ENCODE data around the gene PVRIG. TPM values are rescaled to one million over a fixed set of nuclear protein-coding genes. Genes with fewer than 3 reads are reported as not detected.

PVRIG gene
- total RNA-seq, 1 experiment from 2014 or later: 1.1 TPM

DNA sequence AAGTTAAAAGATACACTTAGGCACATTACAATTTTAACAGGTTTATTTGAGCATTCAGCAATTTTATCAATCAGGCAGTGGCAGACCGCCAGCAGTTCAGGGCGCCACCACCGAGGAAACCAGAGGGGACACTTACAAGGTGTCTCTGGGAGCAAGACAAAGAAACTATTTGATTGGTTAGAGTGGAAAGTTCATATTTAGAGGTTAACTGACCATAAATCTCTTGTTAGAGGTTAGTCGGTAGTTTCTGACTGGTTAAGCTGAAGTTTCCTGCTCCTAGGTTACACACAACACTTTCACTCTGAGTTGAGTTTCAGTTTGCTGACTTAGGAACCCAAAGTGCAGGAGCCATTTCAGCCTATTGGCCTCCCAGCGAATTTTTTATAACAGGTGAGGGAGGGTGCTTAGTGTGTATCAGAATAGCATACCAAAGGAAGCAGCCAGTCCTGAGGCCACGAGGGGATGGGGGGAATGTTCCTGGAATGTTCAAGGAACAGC, 10.8 kb upstream of the PVRIG start:
- no peak overlapping the region for H3K4me2 ChIP-seq
- H3K27ac ChIP-seq: no peak overlapping the region
- H3K4me1 ChIP-seq (replicated peaks; ENCODE audit: insufficient read depth): peaks cover 6% of the 10 kb centered on the region; the same call in 1 of the 2 replicates
- no peaks in the 10 kb centered on the region for H4K20me1 ChIP-seq (ENCODE audit: insufficient read depth)
- H3K27me3 ChIP-seq (ENCODE audit: insufficient read depth, low read depth): no peaks in the 10 kb centered on the region
- H3K4me3 ChIP-seq: no peak overlapping the region
- H3K36me3 ChIP-seq (ENCODE audit: low read depth): no peaks in the 10 kb centered on the region
- ChIA-PET POLR2A (ENCODE audit: unreplicated experiment) (no interaction called here), CTCF (no interaction called here)
- DNase-seq: no peak
- H3F3A ChIP-seq (ENCODE audit: insufficient read depth, low read depth): peaks cover 3% of the 10 kb centered on the region; the same call in 1 of the 2 replicates
- intact Hi-C loops (cut with micrococcal nuclease; ENCODE audit: unreplicated experiment): no loop called here
- H3K79me2 ChIP-seq (ENCODE audit: low read depth): no peaks in the 10 kb centered on the region
- no peaks in the 10 kb centered on the region for H3K9me3 ChIP-seq (ENCODE audit: insufficient read depth, low read depth)
- H2AFZ ChIP-seq: no peak overlapping the region
- TF ChIP-seq, protein P1, sequence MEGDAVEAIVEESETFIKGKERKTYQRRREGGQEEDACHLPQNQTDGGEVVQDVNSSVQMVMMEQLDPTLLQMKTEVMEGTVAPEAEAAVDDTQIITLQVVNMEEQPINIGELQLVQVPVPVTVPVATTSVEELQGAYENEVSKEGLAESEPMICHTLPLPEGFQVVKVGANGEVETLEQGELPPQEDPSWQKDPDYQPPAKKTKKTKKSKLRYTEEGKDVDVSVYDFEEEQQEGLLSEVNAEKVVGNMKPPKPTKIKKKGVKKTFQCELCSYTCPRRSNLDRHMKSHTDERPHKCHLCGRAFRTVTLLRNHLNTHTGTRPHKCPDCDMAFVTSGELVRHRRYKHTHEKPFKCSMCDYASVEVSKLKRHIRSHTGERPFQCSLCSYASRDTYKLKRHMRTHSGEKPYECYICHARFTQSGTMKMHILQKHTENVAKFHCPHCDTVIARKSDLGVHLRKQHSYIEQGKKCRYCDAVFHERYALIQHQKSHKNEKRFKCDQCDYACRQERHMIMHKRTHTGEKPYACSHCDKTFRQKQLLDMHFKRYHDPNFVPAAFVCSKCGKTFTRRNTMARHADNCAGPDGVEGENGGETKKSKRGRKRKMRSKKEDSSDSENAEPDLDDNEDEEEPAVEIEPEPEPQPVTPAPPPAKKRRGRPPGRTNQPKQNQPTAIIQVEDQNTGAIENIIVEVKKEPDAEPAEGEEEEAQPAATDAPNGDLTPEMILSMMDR (conservative IDR thresholded peaks at IDR 0.05): no peak
- TF ChIP-seq EZH2 (IDR thresholded peaks at IDR 0.05; ENCODE audit: low read depth): no peak
- no TSS peak for BruUV-seq (replicated peaks)
- H3K9me2 ChIP-seq (ENCODE audit: insufficient read depth): no peaks in the 10 kb centered on the region

DNA sequence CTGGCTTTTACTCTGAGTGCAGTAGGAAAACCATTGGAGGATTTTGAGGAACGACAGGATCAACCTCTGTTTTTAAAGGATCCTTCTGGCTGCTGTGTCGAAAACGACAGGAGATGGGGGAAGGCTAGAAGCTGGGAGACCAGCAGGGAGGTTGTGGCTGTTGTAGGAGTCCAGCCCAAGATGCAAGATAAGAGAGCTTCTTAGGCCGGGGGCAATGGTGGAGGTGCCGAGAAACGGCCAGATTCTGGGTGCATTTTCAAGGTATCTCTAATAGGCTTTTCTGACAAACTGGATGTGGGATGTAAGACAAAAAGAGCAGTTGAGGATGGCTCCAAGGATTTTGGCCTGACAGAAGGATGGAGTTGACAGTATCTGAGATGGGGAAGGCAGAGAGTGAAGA, 10.3 kb upstream of the PVRIG start:
- Histone ChIP-seq H3K9me3 (ENCODE audit: insufficient read depth, low read depth) (no peaks in the 10 kb centered on the region), H3K4me2 (no peak overlapping the region), H3K27me3 (ENCODE audit: insufficient read depth, low read depth) (no peaks in the 10 kb centered on the region), H3K4me1 (replicated peaks; ENCODE audit: insufficient read depth) (peaks cover 6% of the 10 kb centered on the region; the same call in 1 of the 2 replicates), H3K79me2 (ENCODE audit: low read depth) (no peaks in the 10 kb centered on the region), H3K4me3 (no peak overlapping the region), H3K9me2 (ENCODE audit: insufficient read depth) (no peaks in the 10 kb centered on the region), H3K27ac (no peak overlapping the region), H3K36me3 (ENCODE audit: low read depth) (no peaks in the 10 kb centered on the region), H3F3A (ENCODE audit: insufficient read depth, low read depth) (peaks cover 3% of the 10 kb centered on the region; the same call in 1 of the 2 replicates), H4K20me1 (ENCODE audit: insufficient read depth) (no peaks in the 10 kb centered on the region), H2AFZ (no peak overlapping the region)
- no TSS peak for BruUV-seq (replicated peaks)
- POLR2A ChIA-PET (ENCODE audit: unreplicated experiment): no interaction called here
- TF ChIP-seq, protein P1 (conservative IDR thresholded peaks at IDR 0.05): no peak
- TF ChIP-seq EZH2 (IDR thresholded peaks at IDR 0.05; ENCODE audit: low read depth): no peak
- intact Hi-C loops (cut with micrococcal nuclease; ENCODE audit: unreplicated experiment): no loop called here
- no peak for DNase-seq
- CTCF ChIA-PET: no interaction called here

DNA sequence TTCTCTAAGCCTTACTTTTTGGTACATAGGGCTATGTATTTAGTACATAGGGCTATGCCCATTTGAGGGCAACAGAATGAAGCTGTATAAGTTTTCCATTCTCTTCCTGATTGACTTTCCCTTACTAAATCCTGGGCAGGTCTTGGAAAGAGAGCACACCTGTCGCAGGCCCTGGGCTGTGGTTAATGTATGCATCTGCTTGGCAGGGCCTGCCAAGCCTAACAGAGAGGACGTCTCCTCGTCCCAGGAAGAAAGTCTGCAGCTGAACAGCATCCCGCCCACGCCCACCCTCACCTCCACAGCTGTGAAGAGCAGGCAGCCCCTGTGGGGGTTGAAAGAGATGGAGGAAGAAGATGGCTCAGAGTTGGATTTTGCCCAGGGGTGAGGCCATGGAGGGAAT, 8.9 kb upstream of the PVRIG start:
- no TSS peak for BruUV-seq (replicated peaks)
- Histone ChIP-seq H3F3A (ENCODE audit: insufficient read depth, low read depth) (peaks cover 3% of the 10 kb centered on the region; the same call in 1 of the 2 replicates), H3K79me2 (ENCODE audit: low read depth) (no peaks in the 10 kb centered on the region), H3K36me3 (ENCODE audit: low read depth) (no peaks in the 10 kb centered on the region), H3K9me3 (ENCODE audit: insufficient read depth, low read depth) (no peaks in the 10 kb centered on the region), H3K4me2 (no peak overlapping the region), H4K20me1 (ENCODE audit: insufficient read depth) (no peaks in the 10 kb centered on the region), H3K27ac (no peak overlapping the region), H2AFZ (no peak overlapping the region), H3K9me2 (ENCODE audit: insufficient read depth) (no peaks in the 10 kb centered on the region), H3K27me3 (ENCODE audit: insufficient read depth, low read depth) (no peaks in the 10 kb centered on the region), H3K4me1 (replicated peaks; ENCODE audit: insufficient read depth) (peaks cover 11% of the 10 kb centered on the region), H3K4me3 (no peak overlapping the region)
- TF ChIP-seq, protein P1 (conservative IDR thresholded peaks at IDR 0.05): no peak
- TF ChIP-seq EZH2 (IDR thresholded peaks at IDR 0.05; ENCODE audit: low read depth): no peak
- DNase-seq: no peak
- ChIA-PET CTCF (no interaction called here), POLR2A (ENCODE audit: unreplicated experiment) (no interaction called here)
- intact Hi-C loops (cut with micrococcal nuclease; ENCODE audit: unreplicated experiment): no loop called here

Measured in PC-9 (cell line).